ENCODE measurements around the gene SALL3.

Gene SALL3

DNA sequence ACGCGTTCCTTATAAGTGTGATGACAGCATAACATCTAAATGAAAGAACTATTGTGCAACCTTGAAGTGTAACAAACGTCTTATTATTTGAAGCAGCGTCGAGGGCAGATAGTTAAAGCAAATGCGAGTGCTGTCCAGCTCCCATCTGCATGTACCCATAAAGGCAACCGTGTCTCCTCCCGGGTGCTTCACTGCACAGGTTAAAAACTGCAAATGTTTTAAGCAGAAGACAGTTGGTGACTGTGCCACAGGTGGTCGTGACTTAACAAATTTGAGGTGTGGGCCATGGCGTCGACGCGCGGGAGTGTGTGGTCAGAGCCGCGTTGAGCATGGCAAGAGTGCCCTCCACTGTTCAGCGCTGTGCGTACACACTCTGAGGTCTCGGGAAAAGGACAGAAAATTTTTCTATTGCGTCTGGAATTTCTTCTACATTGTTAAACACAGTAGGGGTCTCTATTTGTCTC lies 6.4 kb downstream of the SALL3 start:
- no peak overlapping the region for H3K4me3 ChIP-seq (replicated peaks; ENCODE audit: low read depth, low read length)
- TF ChIP-seq, protein P1, sequence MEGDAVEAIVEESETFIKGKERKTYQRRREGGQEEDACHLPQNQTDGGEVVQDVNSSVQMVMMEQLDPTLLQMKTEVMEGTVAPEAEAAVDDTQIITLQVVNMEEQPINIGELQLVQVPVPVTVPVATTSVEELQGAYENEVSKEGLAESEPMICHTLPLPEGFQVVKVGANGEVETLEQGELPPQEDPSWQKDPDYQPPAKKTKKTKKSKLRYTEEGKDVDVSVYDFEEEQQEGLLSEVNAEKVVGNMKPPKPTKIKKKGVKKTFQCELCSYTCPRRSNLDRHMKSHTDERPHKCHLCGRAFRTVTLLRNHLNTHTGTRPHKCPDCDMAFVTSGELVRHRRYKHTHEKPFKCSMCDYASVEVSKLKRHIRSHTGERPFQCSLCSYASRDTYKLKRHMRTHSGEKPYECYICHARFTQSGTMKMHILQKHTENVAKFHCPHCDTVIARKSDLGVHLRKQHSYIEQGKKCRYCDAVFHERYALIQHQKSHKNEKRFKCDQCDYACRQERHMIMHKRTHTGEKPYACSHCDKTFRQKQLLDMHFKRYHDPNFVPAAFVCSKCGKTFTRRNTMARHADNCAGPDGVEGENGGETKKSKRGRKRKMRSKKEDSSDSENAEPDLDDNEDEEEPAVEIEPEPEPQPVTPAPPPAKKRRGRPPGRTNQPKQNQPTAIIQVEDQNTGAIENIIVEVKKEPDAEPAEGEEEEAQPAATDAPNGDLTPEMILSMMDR (IDR thresholded peaks at IDR 0.05; ENCODE audit: low read length, missing control alignments), result peak; percentile 44
- DNase-seq (ENCODE audit: low read depth), result peak; percentile 42

DNA sequence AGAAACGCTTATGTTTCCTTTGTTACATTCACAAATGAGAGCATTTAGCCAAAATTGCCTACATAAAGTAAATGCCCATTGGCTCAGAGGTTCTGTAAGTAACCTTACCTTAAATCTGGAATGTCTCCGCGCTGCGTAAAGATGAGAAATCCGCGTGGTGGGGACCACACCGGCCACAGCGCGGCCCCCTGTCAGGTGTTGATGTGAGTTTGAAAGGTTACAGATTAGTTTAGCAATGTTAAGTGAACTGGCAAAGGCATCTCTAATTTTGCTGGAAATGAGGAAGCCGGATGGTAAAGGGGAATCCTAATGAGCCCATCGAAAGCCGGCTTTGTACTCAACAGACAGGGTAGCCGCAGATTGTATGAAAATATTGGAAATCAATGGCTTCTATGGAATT lies 11.8 kb downstream of the SALL3 start:
- H3K4me3 ChIP-seq (replicated peaks; ENCODE audit: low read depth, low read length), result no peak overlapping the region
- TF ChIP-seq, protein P1 (IDR thresholded peaks at IDR 0.05; ENCODE audit: low read length, missing control alignments), result no peak
- DNase-seq (ENCODE audit: low read depth), result no peak

DNA sequence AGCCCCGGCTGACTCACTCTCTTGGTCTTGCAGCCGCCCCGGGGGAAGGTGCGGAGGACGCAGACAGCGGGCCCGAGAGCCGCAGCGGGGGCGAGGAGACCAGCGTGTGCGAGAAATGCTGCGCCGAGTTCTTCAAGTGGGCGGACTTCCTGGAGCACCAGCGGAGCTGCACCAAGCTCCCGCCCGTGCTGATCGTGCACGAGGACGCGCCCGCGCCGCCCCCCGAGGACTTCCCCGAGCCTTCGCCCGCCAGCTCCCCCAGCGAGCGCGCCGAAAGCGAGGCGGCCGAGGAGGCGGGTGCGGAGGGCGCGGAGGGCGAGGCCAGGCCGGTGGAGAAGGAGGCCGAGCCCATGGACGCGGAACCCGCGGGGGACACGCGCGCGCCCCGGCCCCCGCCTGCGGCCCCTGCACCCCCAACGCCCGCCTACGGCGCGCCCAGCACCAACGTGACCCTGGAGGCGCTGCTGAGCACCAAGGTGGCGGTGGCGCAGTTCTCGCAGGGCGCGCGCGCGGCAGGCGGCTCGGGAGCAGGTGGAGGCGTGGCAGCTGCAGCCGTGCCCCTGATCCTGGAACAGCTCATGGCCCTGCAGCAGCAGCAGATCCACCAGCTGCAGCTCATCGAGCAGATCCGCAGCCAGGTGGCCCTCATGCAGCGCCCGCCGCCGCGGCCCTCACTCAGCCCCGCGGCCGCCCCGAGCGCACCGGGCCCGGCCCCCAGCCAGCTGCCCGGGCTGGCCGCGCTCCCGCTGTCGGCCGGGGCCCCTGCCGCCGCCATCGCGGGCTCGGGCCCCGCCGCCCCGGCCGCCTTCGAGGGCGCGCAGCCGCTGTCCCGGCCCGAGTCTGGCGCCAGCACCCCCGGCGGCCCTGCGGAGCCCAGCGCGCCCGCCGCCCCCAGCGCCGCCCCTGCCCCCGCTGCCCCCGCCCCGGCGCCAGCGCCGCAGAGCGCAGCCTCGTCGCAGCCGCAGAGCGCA lies 12.7 kb downstream of the SALL3 start:
- DNase-seq (ENCODE audit: low read depth), result no peak
- no peak overlapping the region for H3K4me3 ChIP-seq (replicated peaks; ENCODE audit: low read depth, low read length)
- TF ChIP-seq, protein P1 (IDR thresholded peaks at IDR 0.05; ENCODE audit: low read length, missing control alignments), result no peak

DNA sequence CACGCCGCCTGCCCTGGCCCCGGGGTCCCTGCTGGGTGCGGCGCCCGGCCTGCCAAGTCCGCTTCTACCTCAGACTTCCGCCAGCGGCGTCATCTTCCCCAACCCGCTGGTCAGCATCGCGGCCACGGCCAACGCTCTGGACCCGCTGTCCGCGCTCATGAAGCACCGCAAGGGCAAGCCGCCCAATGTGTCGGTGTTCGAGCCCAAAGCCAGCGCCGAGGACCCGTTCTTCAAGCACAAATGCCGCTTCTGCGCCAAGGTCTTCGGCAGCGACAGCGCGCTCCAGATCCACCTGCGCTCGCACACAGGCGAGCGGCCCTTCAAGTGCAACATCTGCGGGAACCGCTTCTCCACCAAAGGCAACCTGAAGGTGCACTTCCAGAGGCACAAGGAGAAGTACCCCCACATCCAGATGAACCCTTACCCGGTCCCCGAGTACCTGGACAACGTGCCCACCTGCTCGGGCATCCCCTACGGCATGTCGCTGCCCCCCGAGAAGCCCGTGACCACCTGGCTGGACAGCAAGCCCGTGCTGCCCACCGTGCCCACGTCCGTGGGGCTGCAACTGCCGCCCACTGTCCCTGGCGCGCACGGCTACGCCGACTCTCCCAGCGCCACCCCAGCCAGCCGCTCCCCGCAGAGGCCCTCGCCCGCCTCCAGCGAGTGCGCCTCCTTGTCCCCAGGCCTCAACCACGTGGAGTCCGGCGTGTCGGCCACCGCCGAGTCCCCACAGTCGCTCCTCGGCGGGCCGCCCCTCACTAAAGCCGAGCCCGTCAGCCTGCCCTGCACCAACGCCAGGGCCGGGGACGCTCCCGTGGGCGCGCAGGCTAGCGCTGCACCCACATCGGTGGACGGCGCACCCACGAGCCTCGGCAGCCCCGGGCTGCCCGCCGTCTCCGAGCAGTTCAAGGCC lies 13.7 kb downstream of the SALL3 start:
- no peak overlapping the region for H3K4me3 ChIP-seq (replicated peaks; ENCODE audit: low read depth, low read length)
- DNase-seq (ENCODE audit: low read depth), result no peak
- TF ChIP-seq, protein P1 (IDR thresholded peaks at IDR 0.05; ENCODE audit: low read length, missing control alignments), result no peak

DNA sequence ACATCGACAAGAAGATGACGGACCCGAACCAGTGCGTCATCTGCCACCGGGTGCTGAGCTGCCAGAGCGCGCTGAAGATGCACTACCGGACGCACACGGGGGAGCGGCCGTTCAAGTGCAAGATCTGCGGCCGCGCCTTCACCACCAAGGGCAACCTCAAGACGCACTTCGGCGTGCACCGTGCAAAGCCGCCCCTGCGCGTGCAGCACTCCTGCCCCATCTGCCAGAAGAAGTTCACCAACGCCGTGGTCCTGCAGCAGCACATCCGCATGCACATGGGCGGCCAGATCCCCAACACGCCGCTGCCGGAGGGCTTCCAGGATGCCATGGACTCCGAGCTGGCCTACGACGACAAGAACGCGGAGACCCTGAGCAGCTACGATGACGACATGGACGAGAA lies 14.4 kb downstream of the SALL3 start:
- no peak for DNase-seq (ENCODE audit: low read depth)
- TF ChIP-seq, protein P1 (IDR thresholded peaks at IDR 0.05; ENCODE audit: low read length, missing control alignments), result no peak
- no peak overlapping the region for H3K4me3 ChIP-seq (replicated peaks; ENCODE audit: low read depth, low read length)

DNA sequence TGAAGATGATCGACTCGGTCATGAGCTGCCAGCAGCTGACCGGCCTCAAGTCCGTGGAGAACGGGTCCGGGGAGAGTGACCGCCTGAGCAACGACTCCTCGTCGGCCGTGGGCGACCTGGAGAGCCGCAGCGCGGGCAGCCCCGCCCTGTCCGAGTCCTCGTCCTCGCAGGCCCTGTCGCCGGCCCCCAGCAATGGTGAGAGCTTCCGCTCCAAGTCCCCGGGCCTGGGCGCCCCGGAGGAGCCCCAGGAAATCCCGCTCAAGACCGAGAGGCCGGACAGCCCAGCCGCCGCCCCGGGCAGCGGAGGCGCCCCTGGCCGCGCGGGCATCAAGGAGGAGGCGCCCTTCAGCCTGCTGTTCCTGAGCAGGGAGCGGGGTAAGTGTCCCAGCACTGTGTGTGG lies 14.9 kb downstream of the SALL3 start:
- TF ChIP-seq, protein P1 (IDR thresholded peaks at IDR 0.05; ENCODE audit: low read length, missing control alignments), result no peak
- DNase-seq (ENCODE audit: low read depth), result no peak
- no peak overlapping the region for H3K4me3 ChIP-seq (replicated peaks; ENCODE audit: low read depth, low read length)
